HEK293 (cell line): ENCODE data around the gene NUDT13.

Experiments
- EGR2 ChIP-seq: fragments of 450-650 bp; formaldehyde crosslinking; IDR thresholded peaks from 2 replicates; pipeline ENCODE4 v1.5.1; 2016; ENCODE audit warnings: low read depth, missing biosample characterization, missing genetic modification characterization
- KLF16 ChIP-seq: fragments of 450-650 bp; formaldehyde crosslinking; IDR thresholded peaks from 2 replicates; pipeline ENCODE4 v1.5.1; 2017; ENCODE audit warnings: missing biosample characterization, missing genetic modification characterization
- ZBTB20 ChIP-seq: fragments of 450-650 bp; formaldehyde crosslinking; IDR thresholded peaks from 2 replicates; pipeline ENCODE4 v1.5.1; 2016; ENCODE audit warnings: missing biosample characterization, missing genetic modification characterization
- ZBTB48 ChIP-seq: fragments of 450-650 bp; formaldehyde crosslinking; IDR thresholded peaks from 2 replicates; pipeline ENCODE4 v1.5.1; 2016; ENCODE audit warnings: missing biosample characterization, missing genetic modification characterization
- ZBTB7A ChIP-seq: fragments of 450-650 bp; formaldehyde crosslinking; IDR thresholded peaks from 2 replicates; pipeline ENCODE4 v1.5.1; 2016; ENCODE audit warnings: low read depth, missing biosample characterization, missing genetic modification characterization
- ZBTB8A ChIP-seq: fragments of 450-650 bp; formaldehyde crosslinking; IDR thresholded peaks from 2 replicates; pipeline ENCODE4 v1.5.1; 2016; ENCODE audit warnings: missing biosample characterization, missing genetic modification characterization
- ZEB2 ChIP-seq: fragments of 450-650 bp; formaldehyde crosslinking; IDR thresholded peaks from 2 replicates; pipeline ENCODE4 v1.5.1; 2016; ENCODE audit warnings: missing biosample characterization, missing genetic modification characterization
- ZNF133 ChIP-seq: fragments of 450-650 bp; formaldehyde crosslinking; IDR thresholded peaks from 2 replicates; pipeline ENCODE4 v1.5.1; 2016; ENCODE audit warnings: missing biosample characterization, missing genetic modification characterization
- ZNF24 ChIP-seq: fragments of 450-650 bp; formaldehyde crosslinking; IDR thresholded peaks from 2 replicates; pipeline ENCODE4 v1.5.1; 2016; ENCODE audit warnings: missing biosample characterization, missing genetic modification characterization
- ZNF335 ChIP-seq: fragments of 450-650 bp; formaldehyde crosslinking; conservative IDR thresholded peaks from 2 replicates; pipeline ENCODE4 v1.5.1; 2016; ENCODE audit warnings: missing biosample characterization, missing genetic modification characterization
- ZNF341 ChIP-seq: fragments of 450-650 bp; formaldehyde crosslinking; IDR thresholded peaks from 2 replicates; pipeline ENCODE4; 2016; ENCODE audit warnings: low read depth, missing biosample characterization, missing genetic modification characterization
- ZNF366 ChIP-seq: fragments of 450-650 bp; formaldehyde crosslinking; conservative IDR thresholded peaks from 2 replicates; pipeline ENCODE4 v1.5.1; 2016; ENCODE audit warnings: missing biosample characterization, missing genetic modification characterization
- ZNF416 ChIP-seq: fragments of 450-650 bp; formaldehyde crosslinking; IDR thresholded peaks from 2 replicates; pipeline ENCODE4 v1.5.1; 2016; ENCODE audit warnings: missing biosample characterization, missing genetic modification characterization
- ZNF585B ChIP-seq: fragments of 450-650 bp; formaldehyde crosslinking; IDR thresholded peaks from 2 replicates; pipeline ENCODE4 v1.5.1; 2016; ENCODE audit warnings: missing biosample characterization, missing genetic modification characterization
- ZNF596 ChIP-seq: fragments of 450-650 bp; IDR thresholded peaks from 2 replicates; pipeline ENCODE4 v1.5.0; 2018; ENCODE audit warnings: missing biosample characterization, mild to moderate bottlenecking, missing genetic modification characterization, moderate library complexity
- ZNF623 ChIP-seq: fragments of 450-650 bp; formaldehyde crosslinking; IDR thresholded peaks from 2 replicates; pipeline ENCODE4 v1.5.1; 2016; ENCODE audit warnings: missing biosample characterization, missing genetic modification characterization
- ZNF707 ChIP-seq: fragments of 450-650 bp; formaldehyde crosslinking; IDR thresholded peaks from 2 replicates; pipeline ENCODE4 v1.5.1; 2016; ENCODE audit warnings: missing biosample characterization, missing genetic modification characterization
- ZNF776 ChIP-seq: fragments of 450-650 bp; formaldehyde crosslinking; IDR thresholded peaks from 2 replicates; pipeline ENCODE4 v1.5.0; 2017; ENCODE audit warnings: missing biosample characterization, missing genetic modification characterization, borderline replicate concordance
- ZSCAN23 ChIP-seq: fragments of 450-650 bp; formaldehyde crosslinking; IDR thresholded peaks from 2 replicates; pipeline ENCODE4 v1.5.1; 2016; ENCODE audit warnings: missing biosample characterization, missing genetic modification characterization
- TF ChIP-seq, protein P1 (sequence below): fragments of 450-650 bp; formaldehyde crosslinking; IDR thresholded peaks from 2 replicates; pipeline ENCODE4 v1.5.1; 2016; ENCODE audit warnings: missing biosample characterization, missing genetic modification characterization
- TF ChIP-seq, protein P2 (sequence below): fragments of 450-650 bp; formaldehyde crosslinking; IDR thresholded peaks from 2 replicates; pipeline ENCODE4 v1.5.1; 2017; ENCODE audit warnings: missing biosample characterization, missing genetic modification characterization
- TF ChIP-seq, protein P3 (sequence below): fragments of 450-650 bp; formaldehyde crosslinking; IDR thresholded peaks from 2 replicates; pipeline ENCODE4 v1.5.1; 2016; ENCODE audit warnings: missing biosample characterization, missing genetic modification characterization
- TF ChIP-seq, protein P4 (sequence below): fragments of 450-650 bp; formaldehyde crosslinking; IDR thresholded peaks from 2 replicates; pipeline ENCODE4 v1.5.1; 2016; ENCODE audit warnings: missing biosample characterization, missing genetic modification characterization
- TF ChIP-seq, protein P5 (sequence below): fragments of 450-650 bp; formaldehyde crosslinking; IDR thresholded peaks from 2 replicates; pipeline ENCODE4; 2016; ENCODE audit warnings: missing biosample characterization, missing genetic modification characterization
- TF ChIP-seq, protein P6 (sequence below): fragments of 450-650 bp; formaldehyde crosslinking; IDR thresholded peaks from 2 replicates; pipeline ENCODE4 v1.5.1; 2016; ENCODE audit warnings: missing biosample characterization, missing genetic modification characterization, borderline replicate concordance
- TF ChIP-seq, protein P7 (sequence below): fragments of 450-650 bp; formaldehyde crosslinking; IDR thresholded peaks from 2 replicates; pipeline ENCODE4 v1.5.1; 2016; ENCODE audit warnings: missing biosample characterization, missing genetic modification characterization

NUDT13 gene

DNA sequence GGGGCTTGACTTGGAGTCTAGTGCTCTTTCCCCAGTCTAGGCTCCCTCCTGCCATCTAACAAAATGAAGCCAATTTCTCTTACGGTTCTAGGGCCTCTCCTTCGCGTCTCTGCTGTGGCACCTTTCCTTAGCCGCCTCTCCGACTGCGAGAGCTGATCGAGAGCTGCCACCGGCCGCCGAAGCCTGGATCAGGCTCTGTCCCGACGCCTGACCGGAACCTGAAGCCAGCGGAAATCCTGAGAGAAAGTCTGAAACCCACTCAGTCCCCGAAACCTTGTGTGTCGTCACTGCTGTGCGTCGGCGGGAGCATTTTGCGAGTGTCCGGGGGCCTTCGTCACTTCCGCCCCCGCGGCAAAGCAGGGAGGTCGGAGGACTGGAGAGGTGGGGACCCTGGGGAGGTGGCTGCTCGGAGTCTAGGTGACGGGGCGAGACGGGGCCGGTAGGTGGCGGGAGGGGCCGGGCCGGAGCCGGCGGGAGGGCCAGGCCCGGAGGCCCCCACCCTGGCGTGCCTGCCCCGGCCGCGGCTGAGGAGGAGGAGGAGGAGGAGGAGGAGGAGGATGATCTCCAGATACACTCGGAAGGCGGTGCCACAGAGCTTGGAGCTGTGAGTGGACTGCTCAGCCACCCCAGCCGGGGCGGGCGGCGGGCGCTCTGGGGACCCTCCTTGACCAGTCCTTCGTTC, 57.7 kb downstream of the NUDT13 start, which contains the start of the genes ECD and FAM149B1 (continued):
- TF ChIP-seq, protein P1, sequence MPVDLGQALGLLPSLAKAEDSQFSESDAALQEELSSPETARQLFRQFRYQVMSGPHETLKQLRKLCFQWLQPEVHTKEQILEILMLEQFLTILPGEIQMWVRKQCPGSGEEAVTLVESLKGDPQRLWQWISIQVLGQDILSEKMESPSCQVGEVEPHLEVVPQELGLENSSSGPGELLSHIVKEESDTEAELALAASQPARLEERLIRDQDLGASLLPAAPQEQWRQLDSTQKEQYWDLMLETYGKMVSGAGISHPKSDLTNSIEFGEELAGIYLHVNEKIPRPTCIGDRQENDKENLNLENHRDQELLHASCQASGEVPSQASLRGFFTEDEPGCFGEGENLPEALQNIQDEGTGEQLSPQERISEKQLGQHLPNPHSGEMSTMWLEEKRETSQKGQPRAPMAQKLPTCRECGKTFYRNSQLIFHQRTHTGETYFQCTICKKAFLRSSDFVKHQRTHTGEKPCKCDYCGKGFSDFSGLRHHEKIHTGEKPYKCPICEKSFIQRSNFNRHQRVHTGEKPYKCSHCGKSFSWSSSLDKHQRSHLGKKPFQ: no peak
- no peak for TF ChIP-seq ZNF776 (tag by site-specific recombination)
- TF ChIP-seq ZEB2 (tag by site-specific recombination): 0 out of 2 replicates have a peak, but pooled peaks have one; percentile 34
- no peak for TF ChIP-seq ZBTB7A (tag by site-specific recombination)
- TF ChIP-seq ZBTB48 (tag by site-specific recombination): peak; percentile 64; the same call in 1 of the 2 replicates
- 0 out of 2 replicates have a peak, but pooled peaks have one; percentile 46 for TF ChIP-seq ZNF24
- peak; percentile 78 for TF ChIP-seq ZNF335 (tag by site-specific recombination)
- no peak for TF ChIP-seq ZNF623
- TF ChIP-seq, protein P2, sequence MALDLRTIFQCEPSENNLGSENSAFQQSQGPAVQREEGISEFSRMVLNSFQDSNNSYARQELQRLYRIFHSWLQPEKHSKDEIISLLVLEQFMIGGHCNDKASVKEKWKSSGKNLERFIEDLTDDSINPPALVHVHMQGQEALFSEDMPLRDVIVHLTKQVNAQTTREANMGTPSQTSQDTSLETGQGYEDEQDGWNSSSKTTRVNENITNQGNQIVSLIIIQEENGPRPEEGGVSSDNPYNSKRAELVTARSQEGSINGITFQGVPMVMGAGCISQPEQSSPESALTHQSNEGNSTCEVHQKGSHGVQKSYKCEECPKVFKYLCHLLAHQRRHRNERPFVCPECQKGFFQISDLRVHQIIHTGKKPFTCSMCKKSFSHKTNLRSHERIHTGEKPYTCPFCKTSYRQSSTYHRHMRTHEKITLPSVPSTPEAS (tag by site-specific recombination): no peak
- peak; percentile 84 for TF ChIP-seq EGR2 (tag by site-specific recombination)
- TF ChIP-seq ZNF366 (tag by site-specific recombination): no peak
- no peak for TF ChIP-seq ZNF416
- TF ChIP-seq ZNF596 (tag by site-specific recombination): no peak
- peak; percentile 74; the same call in 1 of the 2 replicates for TF ChIP-seq ZBTB20
- TF ChIP-seq ZNF133 (tag by site-specific recombination): no peak
- TF ChIP-seq, protein P3, sequence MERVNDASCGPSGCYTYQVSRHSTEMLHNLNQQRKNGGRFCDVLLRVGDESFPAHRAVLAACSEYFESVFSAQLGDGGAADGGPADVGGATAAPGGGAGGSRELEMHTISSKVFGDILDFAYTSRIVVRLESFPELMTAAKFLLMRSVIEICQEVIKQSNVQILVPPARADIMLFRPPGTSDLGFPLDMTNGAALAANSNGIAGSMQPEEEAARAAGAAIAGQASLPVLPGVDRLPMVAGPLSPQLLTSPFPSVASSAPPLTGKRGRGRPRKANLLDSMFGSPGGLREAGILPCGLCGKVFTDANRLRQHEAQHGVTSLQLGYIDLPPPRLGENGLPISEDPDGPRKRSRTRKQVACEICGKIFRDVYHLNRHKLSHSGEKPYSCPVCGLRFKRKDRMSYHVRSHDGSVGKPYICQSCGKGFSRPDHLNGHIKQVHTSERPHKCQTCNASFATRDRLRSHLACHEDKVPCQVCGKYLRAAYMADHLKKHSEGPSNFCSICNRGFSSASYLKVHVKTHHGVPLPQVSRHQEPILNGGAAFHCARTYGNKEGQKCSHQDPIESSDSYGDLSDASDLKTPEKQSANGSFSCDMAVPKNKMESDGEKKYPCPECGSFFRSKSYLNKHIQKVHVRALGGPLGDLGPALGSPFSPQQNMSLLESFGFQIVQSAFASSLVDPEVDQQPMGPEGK: peak; percentile 91
- TF ChIP-seq, protein P4, sequence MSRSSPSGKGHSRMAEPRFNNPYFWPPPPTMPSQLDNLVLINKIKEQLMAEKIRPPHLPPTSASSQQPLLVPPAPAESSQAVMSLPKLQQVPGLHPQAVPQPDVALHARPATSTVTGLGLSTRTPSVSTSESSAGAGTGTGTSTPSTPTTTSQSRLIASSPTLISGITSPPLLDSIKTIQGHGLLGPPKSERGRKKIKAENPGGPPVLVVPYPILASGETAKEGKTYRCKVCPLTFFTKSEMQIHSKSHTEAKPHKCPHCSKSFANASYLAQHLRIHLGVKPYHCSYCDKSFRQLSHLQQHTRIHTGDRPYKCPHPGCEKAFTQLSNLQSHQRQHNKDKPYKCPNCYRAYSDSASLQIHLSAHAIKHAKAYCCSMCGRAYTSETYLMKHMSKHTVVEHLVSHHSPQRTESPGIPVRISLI (tag by site-specific recombination): no peak
- TF ChIP-seq, protein P5, sequence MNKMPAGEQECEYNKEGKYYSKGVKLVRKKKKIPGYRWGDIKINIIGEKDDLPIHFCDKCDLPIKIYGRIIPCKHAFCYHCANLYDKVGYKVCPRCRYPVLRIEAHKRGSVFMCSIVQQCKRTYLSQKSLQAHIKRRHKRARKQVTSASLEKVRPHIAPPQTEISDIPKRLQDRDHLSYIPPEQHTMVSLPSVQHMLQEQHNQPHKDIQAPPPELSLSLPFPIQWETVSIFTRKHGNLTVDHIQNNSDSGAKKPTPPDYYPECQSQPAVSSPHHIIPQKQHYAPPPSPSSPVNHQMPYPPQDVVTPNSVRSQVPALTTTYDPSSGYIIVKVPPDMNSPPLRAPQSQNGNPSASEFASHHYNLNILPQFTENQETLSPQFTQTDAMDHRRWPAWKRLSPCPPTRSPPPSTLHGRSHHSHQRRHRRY (tag by site-specific recombination): no peak
- 0 out of 2 replicates have a peak, but pooled peaks have one; percentile 26 for TF ChIP-seq ZBTB8A (tag by site-specific recombination)
- TF ChIP-seq ZNF341 (tag by site-specific recombination): no peak
- TF ChIP-seq ZNF585B: no peak
- TF ChIP-seq, protein P6, sequence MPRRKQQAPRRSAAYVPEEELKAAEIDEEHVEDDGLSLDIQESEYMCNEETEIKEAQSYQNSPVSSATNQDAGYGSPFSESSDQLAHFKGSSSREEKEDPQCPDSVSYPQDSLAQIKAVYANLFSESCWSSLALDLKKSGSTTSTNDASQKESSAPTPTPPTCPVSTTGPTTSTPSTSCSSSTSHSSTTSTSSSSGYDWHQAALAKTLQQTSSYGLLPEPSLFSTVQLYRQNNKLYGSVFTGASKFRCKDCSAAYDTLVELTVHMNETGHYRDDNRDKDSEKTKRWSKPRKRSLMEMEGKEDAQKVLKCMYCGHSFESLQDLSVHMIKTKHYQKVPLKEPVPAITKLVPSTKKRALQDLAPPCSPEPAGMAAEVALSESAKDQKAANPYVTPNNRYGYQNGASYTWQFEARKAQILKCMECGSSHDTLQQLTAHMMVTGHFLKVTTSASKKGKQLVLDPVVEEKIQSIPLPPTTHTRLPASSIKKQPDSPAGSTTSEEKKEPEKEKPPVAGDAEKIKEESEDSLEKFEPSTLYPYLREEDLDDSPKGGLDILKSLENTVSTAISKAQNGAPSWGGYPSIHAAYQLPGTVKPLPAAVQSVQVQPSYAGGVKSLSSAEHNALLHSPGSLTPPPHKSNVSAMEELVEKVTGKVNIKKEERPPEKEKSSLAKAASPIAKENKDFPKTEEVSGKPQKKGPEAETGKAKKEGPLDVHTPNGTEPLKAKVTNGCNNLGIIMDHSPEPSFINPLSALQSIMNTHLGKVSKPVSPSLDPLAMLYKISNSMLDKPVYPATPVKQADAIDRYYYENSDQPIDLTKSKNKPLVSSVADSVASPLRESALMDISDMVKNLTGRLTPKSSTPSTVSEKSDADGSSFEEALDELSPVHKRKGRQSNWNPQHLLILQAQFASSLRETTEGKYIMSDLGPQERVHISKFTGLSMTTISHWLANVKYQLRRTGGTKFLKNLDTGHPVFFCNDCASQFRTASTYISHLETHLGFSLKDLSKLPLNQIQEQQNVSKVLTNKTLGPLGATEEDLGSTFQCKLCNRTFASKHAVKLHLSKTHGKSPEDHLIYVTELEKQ (tag by site-specific recombination): no peak
- no peak for TF ChIP-seq ZSCAN23 (tag by site-specific recombination)
- no peak for TF ChIP-seq ZNF707 (tag by site-specific recombination)
- TF ChIP-seq KLF16 (tag by site-specific recombination): no peak; the same call in 1 of the 2 replicates
- TF ChIP-seq, protein P7, sequence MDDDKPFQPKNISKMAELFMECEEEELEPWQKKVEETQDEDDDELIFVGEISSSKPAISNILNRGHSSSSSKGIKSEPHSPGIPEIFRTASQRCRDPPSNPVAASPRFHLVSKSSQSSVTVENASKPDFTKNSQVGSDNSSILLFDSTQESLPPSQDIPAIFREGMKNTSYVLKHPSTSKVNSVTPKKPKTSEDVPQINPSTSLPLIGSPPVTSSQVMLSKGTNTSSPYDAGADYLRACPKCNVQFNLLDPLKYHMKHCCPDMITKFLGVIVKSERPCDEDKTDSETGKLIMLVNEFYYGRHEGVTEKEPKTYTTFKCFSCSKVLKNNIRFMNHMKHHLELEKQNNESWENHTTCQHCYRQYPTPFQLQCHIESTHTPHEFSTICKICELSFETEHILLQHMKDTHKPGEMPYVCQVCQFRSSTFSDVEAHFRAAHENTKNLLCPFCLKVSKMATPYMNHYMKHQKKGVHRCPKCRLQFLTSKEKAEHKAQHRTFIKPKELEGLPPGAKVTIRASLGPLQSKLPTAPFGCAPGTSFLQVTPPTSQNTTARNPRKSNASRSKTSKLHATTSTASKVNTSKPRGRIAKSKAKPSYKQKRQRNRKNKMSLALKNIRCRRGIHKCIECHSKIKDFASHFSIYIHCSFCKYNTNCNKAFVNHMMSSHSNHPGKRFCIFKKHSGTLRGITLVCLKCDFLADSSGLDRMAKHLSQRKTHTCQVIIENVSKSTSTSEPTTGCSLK (tag by site-specific recombination): no peak
